Measurements from ENCODE around the gene LASP1NB.

- TF ChIP-seq, protein P1, sequence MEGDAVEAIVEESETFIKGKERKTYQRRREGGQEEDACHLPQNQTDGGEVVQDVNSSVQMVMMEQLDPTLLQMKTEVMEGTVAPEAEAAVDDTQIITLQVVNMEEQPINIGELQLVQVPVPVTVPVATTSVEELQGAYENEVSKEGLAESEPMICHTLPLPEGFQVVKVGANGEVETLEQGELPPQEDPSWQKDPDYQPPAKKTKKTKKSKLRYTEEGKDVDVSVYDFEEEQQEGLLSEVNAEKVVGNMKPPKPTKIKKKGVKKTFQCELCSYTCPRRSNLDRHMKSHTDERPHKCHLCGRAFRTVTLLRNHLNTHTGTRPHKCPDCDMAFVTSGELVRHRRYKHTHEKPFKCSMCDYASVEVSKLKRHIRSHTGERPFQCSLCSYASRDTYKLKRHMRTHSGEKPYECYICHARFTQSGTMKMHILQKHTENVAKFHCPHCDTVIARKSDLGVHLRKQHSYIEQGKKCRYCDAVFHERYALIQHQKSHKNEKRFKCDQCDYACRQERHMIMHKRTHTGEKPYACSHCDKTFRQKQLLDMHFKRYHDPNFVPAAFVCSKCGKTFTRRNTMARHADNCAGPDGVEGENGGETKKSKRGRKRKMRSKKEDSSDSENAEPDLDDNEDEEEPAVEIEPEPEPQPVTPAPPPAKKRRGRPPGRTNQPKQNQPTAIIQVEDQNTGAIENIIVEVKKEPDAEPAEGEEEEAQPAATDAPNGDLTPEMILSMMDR (IDR thresholded peaks at IDR 0.05): no peak
- TF ChIP-seq POLR2A (IDR thresholded peaks at IDR 0.05): no peak
These were observed 41.6 kb upstream of the LASP1NB start for GRCh38 chr17:38883592-38884526.
